ENCODE data around the gene PCDHB10. TPM values are rescaled to one million over a fixed set of nuclear protein-coding genes. Genes with fewer than 3 reads are reported as not detected.
"Not testable (repeated sequence)": the region's sequence is repeated elsewhere in the genome, so short reads cannot be mapped to it uniquely, and the experiment has no call there.

PCDHB10 gene
- total RNA-seq, 1 donor from 2014 or later: 0.81 TPM

DNA sequence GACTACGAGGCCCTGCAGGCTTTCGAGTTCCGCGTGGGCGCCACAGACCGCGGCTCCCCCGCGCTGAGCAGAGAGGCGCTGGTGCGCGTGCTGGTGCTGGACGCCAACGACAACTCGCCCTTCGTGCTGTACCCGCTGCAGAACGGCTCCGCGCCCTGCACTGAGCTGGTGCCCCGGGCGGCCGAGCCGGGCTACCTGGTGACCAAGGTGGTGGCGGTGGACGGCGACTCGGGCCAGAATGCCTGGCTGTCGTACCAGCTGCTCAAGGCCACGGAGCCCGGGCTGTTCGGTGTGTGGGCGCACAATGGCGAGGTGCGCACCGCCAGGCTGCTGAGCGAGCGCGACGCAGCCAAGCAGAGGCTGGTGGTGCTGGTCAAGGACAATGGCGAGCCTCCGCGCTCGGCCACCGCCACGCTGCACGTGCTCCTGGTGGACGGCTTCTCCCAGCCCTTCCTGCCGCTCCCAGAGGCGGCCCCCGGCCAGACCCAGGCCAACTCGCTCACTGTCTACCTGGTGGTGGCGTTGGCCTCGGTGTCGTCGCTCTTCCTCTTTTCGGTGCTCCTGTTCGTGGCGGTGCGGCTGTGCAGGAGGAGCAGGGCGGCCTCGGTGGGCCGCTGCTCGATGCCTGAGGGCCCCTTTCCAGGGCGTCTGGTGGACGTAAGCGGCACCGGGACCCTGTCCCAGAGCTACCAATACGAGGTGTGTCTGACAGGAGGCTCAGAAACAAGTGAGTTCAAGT lies 7.9 kb upstream of the PCDHB10 start:
- intact Hi-C loops (cut with DNase I); DNase-seq; ATAC-seq (ENCODE audit: poor library complexity): not testable (repeated sequence)

GRCh38 chr5:141186897-141187512 lies 5.1 kb upstream of the PCDHB10 start, which contains the start of gene PCDHB9:
Gene PCDHB9, plus strand, starts transcription at chr5:141187161. Its CDS starts 158 bp downstream, at chr5:141187319.
- DNase-seq: no peak
- intact Hi-C loops (cut with DNase I): no loop called here
- no peak for ATAC-seq (ENCODE audit: poor library complexity)

GRCh38 chr5:141188682-141189081 lies 3.5 kb upstream of the PCDHB10 start:
- intact Hi-C loops (cut with DNase I); ATAC-seq (ENCODE audit: poor library complexity); DNase-seq: not testable (repeated sequence)

DNA sequence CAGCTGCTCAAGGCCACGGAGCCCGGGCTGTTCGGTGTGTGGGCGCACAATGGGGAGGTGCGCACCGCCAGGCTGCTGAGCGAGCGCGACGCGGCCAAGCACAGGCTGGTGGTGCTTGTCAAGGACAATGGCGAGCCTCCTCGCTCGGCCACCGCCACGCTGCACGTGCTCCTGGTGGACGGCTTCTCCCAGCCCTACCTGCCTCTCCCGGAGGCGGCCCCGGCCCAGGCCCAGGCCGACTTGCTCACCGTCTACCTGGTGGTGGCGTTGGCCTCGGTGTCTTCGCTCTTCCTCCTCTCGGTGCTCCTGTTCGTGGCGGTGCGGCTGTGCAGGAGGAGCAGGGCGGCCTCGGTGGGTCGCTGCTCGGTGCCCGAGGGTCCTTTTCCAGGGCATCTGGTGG lies 3.0 kb upstream of the PCDHB10 start:
- DNase-seq; ATAC-seq (ENCODE audit: poor library complexity); intact Hi-C loops (cut with DNase I): not testable (repeated sequence)

DNA sequence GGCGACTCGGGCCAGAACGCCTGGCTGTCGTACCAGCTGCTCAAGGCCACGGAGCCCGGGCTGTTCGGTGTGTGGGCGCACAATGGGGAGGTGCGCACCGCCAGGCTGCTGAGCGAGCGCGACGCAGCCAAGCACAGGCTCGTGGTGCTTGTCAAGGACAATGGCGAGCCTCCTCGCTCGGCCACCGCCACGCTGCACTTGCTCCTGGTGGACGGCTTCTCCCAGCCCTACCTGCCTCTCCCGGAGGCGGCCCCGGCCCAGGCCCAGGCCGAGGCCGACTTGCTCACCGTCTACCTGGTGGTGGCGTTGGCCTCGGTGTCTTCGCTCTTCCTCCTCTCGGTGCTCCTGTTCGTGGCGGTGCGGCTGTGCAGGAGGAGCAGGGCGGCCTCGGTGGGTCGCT lies 2.2 kb downstream of the PCDHB10 start:
- ATAC-seq (ENCODE audit: poor library complexity); DNase-seq; intact Hi-C loops (cut with DNase I): not testable (repeated sequence)

DNA sequence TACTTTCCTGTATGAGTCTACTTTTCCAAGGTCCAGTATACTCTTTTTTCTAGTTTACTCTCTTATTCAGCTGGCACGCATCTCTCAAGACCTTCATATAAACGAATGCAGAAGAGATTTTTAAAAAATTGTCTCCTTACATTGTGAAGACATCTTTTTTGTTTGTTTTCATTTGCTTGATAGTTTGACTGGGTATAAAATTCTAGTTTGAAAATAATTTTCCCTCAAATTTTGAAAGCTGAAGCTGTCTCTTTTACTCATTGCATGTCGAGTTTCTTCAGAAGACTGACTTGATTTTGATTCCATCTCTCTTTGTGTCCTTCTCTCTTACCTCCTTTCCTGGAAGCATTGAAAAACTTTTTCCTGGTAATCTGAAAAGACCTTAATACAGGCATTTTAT lies 4.2 kb downstream of the PCDHB10 start:
- DNase-seq (no peak), ATAC-seq (ENCODE audit: poor library complexity) (no peak)
- intact Hi-C loops (cut with DNase I): no loop called here

GRCh38 chr5:141199359-141200235 lies 7.4 kb downstream of the PCDHB10 start, which contains the start of gene PCDHB11:
Gene PCDHB11, plus strand, starts transcription at chr5:141199627. Its CDS starts 148 bp downstream, at chr5:141199775.
- intact Hi-C loops (cut with DNase I): no loop called here
- DNase-seq: no peak
- no peak for ATAC-seq (ENCODE audit: poor library complexity)

DNA sequence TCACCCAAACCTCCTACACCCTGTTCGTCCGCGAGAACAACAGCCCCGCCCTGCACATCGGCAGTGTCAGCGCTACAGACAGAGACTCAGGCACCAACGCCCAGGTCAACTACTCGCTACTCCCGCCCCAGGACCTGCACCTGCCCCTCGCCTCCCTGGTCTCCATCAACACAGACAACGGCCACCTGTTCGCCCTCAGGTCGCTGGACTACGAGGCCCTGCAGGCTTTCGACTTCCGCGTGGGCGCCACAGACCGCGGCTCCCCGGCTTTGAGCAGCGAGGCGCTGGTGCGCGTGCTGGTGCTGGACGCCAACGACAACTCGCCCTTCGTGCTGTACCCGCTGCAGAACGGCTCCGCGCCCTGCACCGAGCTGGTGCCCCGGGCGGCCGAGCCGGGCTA lies 9.0 kb downstream of the PCDHB10 start:
- DNase-seq; ATAC-seq (ENCODE audit: poor library complexity); intact Hi-C loops (cut with DNase I): not testable (repeated sequence)

GRCh38 chr5:141201646-141202045 lies 9.5 kb downstream of the PCDHB10 start:
- DNase-seq; intact Hi-C loops (cut with DNase I); ATAC-seq (ENCODE audit: poor library complexity): not testable (repeated sequence)

GRCh38 chr5:141208478-141208877 lies 16.3 kb downstream of the PCDHB10 start, which contains the start of gene PCDHB12:
Gene PCDHB12, plus strand, starts transcription at chr5:141208719. Its CDS starts 189 bp downstream, at chr5:141208908.
- DNase-seq: no peak
- ATAC-seq (ENCODE audit: poor library complexity): no peak
- intact Hi-C loops (cut with DNase I): no loop called here

DNA sequence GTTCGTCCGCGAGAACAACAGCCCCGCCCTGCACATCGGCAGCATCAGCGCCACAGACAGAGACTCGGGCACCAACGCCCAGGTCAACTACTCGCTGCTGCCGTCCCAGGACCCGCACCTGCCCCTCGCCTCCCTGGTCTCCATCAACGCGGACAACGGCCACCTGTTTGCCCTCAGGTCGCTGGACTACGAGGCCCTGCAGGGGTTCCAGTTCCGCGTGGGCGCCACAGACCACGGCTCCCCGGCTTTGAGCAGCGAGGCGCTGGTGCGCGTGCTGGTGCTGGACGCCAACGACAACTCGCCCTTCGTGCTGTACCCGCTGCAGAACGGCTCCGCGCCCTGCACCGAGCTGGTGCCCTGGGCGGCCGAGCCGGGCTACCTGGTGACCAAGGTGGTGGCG lies 18.1 kb downstream of the PCDHB10 start:
- DNase-seq; ATAC-seq (ENCODE audit: poor library complexity); intact Hi-C loops (cut with DNase I): not testable (repeated sequence)

DNA sequence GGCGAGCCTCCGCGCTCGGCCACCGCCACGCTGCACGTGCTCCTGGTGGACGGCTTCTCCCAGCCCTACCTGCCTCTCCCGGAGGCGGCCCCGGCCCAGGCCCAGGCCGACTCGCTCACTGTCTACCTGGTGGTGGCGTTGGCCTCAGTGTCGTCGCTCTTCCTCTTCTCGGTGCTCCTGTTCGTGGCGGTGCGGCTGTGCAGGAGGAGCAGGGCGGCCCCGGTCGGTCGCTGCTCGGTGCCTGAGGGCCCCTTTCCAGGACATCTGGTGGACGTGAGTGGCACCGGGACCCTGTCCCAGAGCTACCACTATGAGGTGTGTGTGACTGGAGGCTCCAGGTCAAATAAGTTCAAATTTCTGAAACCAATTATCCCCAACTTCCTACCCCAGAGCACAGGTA lies 18.7 kb downstream of the PCDHB10 start:
- intact Hi-C loops (cut with DNase I); DNase-seq; ATAC-seq (ENCODE audit: poor library complexity): not testable (repeated sequence)

DNA sequence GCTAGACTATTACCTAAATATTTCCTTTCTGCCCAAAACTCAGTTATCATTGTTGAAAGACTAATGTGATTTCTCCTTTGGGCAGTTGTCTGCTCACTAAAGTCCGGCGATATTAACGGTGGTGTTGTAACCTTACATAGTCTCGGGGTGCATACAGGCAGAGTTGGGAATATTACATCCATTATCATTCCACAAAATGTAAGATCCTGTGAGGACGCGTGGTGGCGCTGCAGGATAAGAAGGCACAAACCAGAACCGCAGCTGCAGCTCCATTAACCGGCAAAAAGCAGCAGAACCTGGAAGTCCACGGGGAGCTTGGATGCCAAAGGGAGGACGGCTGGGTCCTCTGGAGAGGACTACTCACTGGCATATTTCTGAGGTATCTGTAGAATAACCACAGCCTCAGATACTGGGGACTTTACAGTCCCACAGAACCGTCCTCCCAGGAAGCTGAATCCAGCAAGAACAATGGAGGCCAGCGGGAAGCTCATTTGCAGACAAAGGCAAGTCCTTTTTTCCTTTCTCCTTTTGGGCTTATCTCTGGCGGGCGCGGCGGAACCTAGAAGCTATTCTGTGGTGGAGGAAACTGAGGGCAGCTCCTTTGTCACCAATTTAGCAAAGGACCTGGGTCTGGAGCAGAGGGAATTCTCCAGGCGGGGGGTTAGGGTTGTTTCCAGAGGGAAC lies 21.6 kb downstream of the PCDHB10 start, which contains the start of gene PCDHB13:
PCDHB13 (plus strand) TSS at position 264 of the 684 bp plus-strand sequence; CDS start at position 469, 205 bp downstream.
- intact Hi-C loops (cut with DNase I): not testable (repeated sequence)

GRCh38 chr5:141214583-141214982 lies 22.4 kb downstream of the PCDHB10 start:
- intact Hi-C loops (cut with DNase I); DNase-seq: not testable (repeated sequence)
- ATAC-seq (ENCODE audit: poor library complexity): peak; percentile 54

More for the DNA sequence above, 21.6 kb downstream of the PCDHB10 start, which contains the start of gene PCDHB13:
- peak; percentile 78 for DNase-seq
- peak; percentile 96 for ATAC-seq (ENCODE audit: poor library complexity)

- intact Hi-C loops (cut with DNase I); ATAC-seq (ENCODE audit: poor library complexity); DNase-seq: not testable (repeated sequence)
Observed at GRCh38 chr5:141215504-141215903, 23.4 kb downstream of the PCDHB10 start.

DNA sequence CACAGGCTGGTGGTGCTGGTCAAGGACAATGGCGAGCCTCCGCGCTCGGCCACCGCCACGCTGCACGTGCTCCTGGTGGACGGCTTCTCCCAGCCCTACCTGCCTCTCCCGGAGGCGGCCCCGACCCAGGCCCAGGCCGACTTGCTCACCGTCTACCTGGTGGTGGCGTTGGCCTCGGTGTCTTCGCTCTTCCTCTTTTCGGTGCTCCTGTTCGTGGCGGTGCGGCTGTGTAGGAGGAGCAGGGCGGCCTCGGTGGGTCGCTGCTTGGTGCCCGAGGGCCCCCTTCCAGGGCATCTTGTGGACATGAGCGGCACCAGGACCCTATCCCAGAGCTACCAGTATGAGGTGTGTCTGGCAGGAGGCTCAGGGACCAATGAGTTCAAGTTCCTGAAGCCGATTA lies 23.9 kb downstream of the PCDHB10 start:
- intact Hi-C loops (cut with DNase I); DNase-seq; ATAC-seq (ENCODE audit: poor library complexity): not testable (repeated sequence)

- intact Hi-C loops (cut with DNase I): no loop called here
- peak; percentile 56 for ATAC-seq (ENCODE audit: poor library complexity)
- no peak for DNase-seq
Observed at GRCh38 chr5:141223112-141223783, 31.1 kb downstream of the PCDHB10 start, which contains the start of gene PCDHB14. Gene PCDHB14, plus strand, starts transcription at chr5:141223343. Its CDS starts 163 bp downstream, at chr5:141223506.

Measured in Right ventricle myocardium superior (tissue), 1 donor.